Measurements from ENCODE around the gene RIPOR3. TPM values are rescaled to one million over a fixed set of nuclear protein-coding genes. Genes with fewer than 3 reads are reported as not detected.

RIPOR3 gene
- total RNA-seq, 3 donors from 2014 or later (not counting 1 experiment from before 2014, with no cell fraction given) = 0.45 TPM; not detected in 2

- TF ChIP-seq, protein P1, sequence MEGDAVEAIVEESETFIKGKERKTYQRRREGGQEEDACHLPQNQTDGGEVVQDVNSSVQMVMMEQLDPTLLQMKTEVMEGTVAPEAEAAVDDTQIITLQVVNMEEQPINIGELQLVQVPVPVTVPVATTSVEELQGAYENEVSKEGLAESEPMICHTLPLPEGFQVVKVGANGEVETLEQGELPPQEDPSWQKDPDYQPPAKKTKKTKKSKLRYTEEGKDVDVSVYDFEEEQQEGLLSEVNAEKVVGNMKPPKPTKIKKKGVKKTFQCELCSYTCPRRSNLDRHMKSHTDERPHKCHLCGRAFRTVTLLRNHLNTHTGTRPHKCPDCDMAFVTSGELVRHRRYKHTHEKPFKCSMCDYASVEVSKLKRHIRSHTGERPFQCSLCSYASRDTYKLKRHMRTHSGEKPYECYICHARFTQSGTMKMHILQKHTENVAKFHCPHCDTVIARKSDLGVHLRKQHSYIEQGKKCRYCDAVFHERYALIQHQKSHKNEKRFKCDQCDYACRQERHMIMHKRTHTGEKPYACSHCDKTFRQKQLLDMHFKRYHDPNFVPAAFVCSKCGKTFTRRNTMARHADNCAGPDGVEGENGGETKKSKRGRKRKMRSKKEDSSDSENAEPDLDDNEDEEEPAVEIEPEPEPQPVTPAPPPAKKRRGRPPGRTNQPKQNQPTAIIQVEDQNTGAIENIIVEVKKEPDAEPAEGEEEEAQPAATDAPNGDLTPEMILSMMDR (IDR thresholded peaks at IDR 0.05) = no peak
- Histone ChIP-seq H3K4me1 (ENCODE audit: control insufficient read depth, insufficient read depth, low read length) (no peaks in the 10 kb centered on the region), H3K9me3 (ENCODE audit: control insufficient read depth, insufficient read depth, low read length) (no peaks in the 10 kb centered on the region), H3K27ac (ENCODE audit: low read length) (no peak overlapping the region), H3K4me3 (ENCODE audit: low read length) (no peak overlapping the region), H3K27me3 (ENCODE audit: control insufficient read depth, insufficient read depth, low read length) (no peaks in the 10 kb centered on the region), H3K36me3 (ENCODE audit: control insufficient read depth, insufficient read depth, low read length) (peaks cover 34% of the 10 kb centered on the region)
- no peak for ATAC-seq
- Mint-ChIP-seq H3K36me3 (peaks cover 14% of the 10 kb centered on the region), H3K4me3 (no peak overlapping the region), H3K9me3 (no peaks in the 10 kb centered on the region), H3K4me1 (peaks cover 28 to 31% of the 10 kb centered on the region in 2 donors), H3K27ac (peak overlapping the region in 1 of 2 donors; percentile 52), H3K27me3 (ENCODE audit: low read depth in 2 of 2) (no peaks in the 10 kb centered on the region)
- intact Hi-C loops (cut with micrococcal nuclease) = no loop called here
- DNase-seq = no peak
- 87% methylated on average over 5 of the region's 5 CpGs for WGBS (ENCODE audit: insufficient coverage)
These were observed 130.5 kb downstream of the RIPOR3 start for GRCh38 chr20:50560867-50561266.

DNA sequence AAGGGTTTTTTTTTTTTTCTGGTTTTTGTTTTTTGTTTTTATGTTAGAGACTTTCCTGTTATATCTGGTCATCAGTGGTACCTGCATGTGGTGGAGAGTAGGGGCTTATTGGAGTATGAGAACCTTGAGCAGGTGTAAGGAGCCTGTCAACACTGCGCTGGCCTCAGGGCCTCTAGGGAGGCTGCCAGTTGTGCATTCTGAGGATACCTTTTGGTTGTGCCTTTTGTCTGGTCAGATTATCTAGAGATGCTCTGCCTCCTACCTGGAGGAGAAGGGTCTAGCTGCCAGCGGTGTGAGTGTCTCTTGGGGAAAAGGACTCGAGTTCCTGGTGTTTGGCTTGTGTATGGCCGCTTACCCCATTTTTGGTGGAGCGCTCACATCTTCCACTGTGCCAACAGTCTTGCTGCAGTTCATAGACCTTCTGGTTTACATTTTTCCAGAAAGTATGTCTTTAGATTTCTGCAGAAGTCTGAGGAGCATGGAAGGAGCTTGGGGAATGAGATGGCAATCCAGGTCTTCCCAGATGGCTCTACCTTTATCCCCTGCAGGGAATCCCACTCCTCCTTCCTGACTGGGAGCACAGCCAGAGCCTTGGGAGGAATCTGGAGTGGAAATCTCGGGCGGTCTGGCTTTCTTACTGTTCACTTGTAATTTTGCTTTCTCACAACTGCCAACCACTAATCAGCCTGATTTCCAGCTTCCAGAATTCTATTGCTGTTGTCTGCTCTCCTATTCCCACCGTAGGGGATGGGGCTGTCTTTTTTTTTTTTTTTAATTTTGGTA, 131.3 kb downstream of the RIPOR3 start:
- Histone ChIP-seq H3K27me3 (ENCODE audit: control insufficient read depth, insufficient read depth, low read length) (no peaks in the 10 kb centered on the region), H3K4me1 (ENCODE audit: control insufficient read depth, insufficient read depth, low read length) (no peaks in the 10 kb centered on the region), H3K27ac (ENCODE audit: low read length) (no peak overlapping the region), H3K36me3 (ENCODE audit: control insufficient read depth, insufficient read depth, low read length) (peaks cover 28% of the 10 kb centered on the region), H3K4me3 (ENCODE audit: low read length) (no peak overlapping the region), H3K9me3 (ENCODE audit: control insufficient read depth, insufficient read depth, low read length) (no peaks in the 10 kb centered on the region)
- peaks cover 10% of the 10 kb centered on the region for H3K36me3 Mint-ChIP-seq
- H3K4me1 Mint-ChIP-seq = peaks cover 28 to 30% of the 10 kb centered on the region in 2 donors
- H3K27ac Mint-ChIP-seq = peak overlapping the region in 1 of 2 donors; percentile 13
- intact Hi-C loops (cut with micrococcal nuclease) = no loop called here
- no peak overlapping the region for H3K4me3 Mint-ChIP-seq
- no peak for DNase-seq
- TF ChIP-seq, protein P1 (IDR thresholded peaks at IDR 0.05) = no peak
- no peaks in the 10 kb centered on the region for H3K9me3 Mint-ChIP-seq
- H3K27me3 Mint-ChIP-seq (ENCODE audit: low read depth in 2 of 2) = no peaks in the 10 kb centered on the region
- no peak for ATAC-seq
- WGBS (ENCODE audit: insufficient coverage) = 98% methylated on average over 7 of the region's 8 CpGs

DNA sequence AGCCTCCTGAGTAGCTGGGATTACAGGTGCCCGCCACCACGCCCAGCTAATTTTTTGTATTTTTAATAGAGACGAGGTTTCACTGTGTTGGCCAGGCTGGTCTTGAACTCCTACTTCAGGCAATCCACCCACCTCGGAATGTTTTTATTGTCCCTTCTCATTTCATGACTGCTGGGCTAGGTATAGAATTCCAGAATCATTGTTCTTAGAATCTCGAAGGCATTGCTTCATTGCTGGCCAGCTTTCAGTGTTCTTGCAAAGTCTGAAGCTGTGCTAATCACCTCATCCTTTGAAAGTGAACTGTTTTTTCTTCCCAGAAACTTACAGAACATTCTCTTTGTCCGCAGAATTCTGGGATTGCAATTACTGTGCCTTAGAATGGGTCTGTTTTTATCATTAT, 132.2 kb downstream of the RIPOR3 start:
- Mint-ChIP-seq H3K27ac (no peak overlapping the region), H3K4me3 (no peak overlapping the region), H3K36me3 (peaks cover 7% of the 10 kb centered on the region), H3K4me1 (peaks cover 26 to 28% of the 10 kb centered on the region in 2 donors), H3K27me3 (ENCODE audit: low read depth in 2 of 2) (no peaks in the 10 kb centered on the region), H3K9me3 (no peaks in the 10 kb centered on the region)
- Histone ChIP-seq H3K9me3 (ENCODE audit: control insufficient read depth, insufficient read depth, low read length) (no peaks in the 10 kb centered on the region), H3K27me3 (ENCODE audit: control insufficient read depth, insufficient read depth, low read length) (no peaks in the 10 kb centered on the region), H3K36me3 (ENCODE audit: control insufficient read depth, insufficient read depth, low read length) (peaks cover 21% of the 10 kb centered on the region), H3K27ac (ENCODE audit: low read length) (no peak overlapping the region), H3K4me3 (ENCODE audit: low read length) (no peak overlapping the region), H3K4me1 (ENCODE audit: control insufficient read depth, insufficient read depth, low read length) (no peaks in the 10 kb centered on the region)
- TF ChIP-seq, protein P1 (IDR thresholded peaks at IDR 0.05) = no peak
- 97% methylated on average over 6 of the region's 6 CpGs for WGBS (ENCODE audit: insufficient coverage)
- DNase-seq (no peak), ATAC-seq (no peak)
- intact Hi-C loops (cut with micrococcal nuclease) = no loop called here

All from natural killer cell (primary cell).